Measurements from ENCODE around the gene INSC.

Gene INSC

DNA sequence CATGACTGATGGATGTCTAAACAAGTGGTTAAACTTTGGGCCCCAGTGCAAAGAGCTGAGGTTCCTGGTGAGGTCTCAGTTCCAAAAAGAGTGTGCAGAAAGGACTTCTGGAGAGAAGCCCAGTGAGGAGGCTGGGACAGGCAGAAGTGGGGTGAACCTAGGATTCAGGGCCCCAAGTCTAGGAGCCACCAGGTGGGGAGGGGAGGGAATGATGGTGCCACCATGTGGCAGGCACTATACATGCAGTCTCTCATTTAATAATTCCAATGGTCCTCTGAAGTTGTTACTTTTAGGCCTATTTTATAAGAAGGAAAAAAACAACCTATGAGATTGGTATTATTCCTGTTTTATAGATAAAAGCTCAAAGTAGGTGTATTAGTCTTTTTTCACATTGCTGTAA is 102.0 kb downstream of the INSC start:
- CTCF ChIA-PET: interaction anchor here (0.7 to 2.7 kb wide), 10 partner anchors 9 to 309 kb away, joined by 3 to 9 read pairs (median 3); no protein-coding TSS in a partner anchor

DNA sequence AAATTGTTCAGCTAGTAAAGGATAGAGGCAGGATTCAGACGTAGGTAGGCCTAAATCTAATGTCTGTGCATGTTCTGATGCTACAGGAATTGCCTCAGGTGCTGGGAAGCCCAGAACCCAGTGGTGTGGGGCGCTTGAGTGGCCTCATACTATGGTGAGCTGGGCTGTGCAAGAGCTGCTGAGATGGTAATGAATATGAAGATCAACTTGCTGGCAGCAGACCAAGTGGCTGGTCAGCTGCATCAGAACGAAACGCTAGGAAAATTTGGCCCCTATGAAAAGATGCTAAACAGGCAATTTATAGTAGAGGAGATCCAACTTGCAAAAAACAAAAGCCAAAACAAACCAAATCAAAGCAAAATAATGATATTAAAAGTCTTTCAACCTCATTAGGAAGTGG is 102.7 kb downstream of the INSC start:
- no peak overlapping the region for H3K4me3 ChIP-seq (ENCODE audit: low read depth, low read length)
- CTCF ChIA-PET: interaction anchor here (0.7 to 2.7 kb wide), 9 partner anchors 8 to 309 kb away, joined by 3 to 9 read pairs (median 3); no protein-coding TSS in a partner anchor
- POLR2A ChIA-PET: no interaction called here

More for the DNA sequence above, 102.0 kb downstream of the INSC start:
- Histone ChIP-seq H3K4me3 (ENCODE audit: low read depth, low read length) (no peak overlapping the region), H3K4me1 (ENCODE audit: control insufficient read depth, insufficient read depth, low read length) (no peaks in the 10 kb centered on the region), H3K36me3 (ENCODE audit: control insufficient read depth in 2 of 2, insufficient read depth in 1 of 2, low read length in 2 of 2) (no peaks in the 10 kb centered on the region), H3K27ac (ENCODE audit: extremely low read depth, low read depth, low read length) (no peak overlapping the region), H3K9me3 (ENCODE audit: control insufficient read depth, insufficient read depth, low read depth, low read length) (no peaks in the 10 kb centered on the region)
- TF ChIP-seq, protein P1, sequence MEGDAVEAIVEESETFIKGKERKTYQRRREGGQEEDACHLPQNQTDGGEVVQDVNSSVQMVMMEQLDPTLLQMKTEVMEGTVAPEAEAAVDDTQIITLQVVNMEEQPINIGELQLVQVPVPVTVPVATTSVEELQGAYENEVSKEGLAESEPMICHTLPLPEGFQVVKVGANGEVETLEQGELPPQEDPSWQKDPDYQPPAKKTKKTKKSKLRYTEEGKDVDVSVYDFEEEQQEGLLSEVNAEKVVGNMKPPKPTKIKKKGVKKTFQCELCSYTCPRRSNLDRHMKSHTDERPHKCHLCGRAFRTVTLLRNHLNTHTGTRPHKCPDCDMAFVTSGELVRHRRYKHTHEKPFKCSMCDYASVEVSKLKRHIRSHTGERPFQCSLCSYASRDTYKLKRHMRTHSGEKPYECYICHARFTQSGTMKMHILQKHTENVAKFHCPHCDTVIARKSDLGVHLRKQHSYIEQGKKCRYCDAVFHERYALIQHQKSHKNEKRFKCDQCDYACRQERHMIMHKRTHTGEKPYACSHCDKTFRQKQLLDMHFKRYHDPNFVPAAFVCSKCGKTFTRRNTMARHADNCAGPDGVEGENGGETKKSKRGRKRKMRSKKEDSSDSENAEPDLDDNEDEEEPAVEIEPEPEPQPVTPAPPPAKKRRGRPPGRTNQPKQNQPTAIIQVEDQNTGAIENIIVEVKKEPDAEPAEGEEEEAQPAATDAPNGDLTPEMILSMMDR (tag by site-specific recombination; IDR thresholded peaks at IDR 0.05): 0 out of 2 replicates have a peak, but pooled peaks have one; percentile 11
- TF ChIP-seq ZNF654 (tag by site-specific recombination; IDR thresholded peaks at IDR 0.05; ENCODE audit: low read depth) (0 out of 2 replicates have a peak, but pooled peaks have one; percentile 12), ZNF585B (tag by site-specific recombination; IDR thresholded peaks at IDR 0.05) (no peak)
- POLR2A ChIA-PET: no interaction called here

DNA sequence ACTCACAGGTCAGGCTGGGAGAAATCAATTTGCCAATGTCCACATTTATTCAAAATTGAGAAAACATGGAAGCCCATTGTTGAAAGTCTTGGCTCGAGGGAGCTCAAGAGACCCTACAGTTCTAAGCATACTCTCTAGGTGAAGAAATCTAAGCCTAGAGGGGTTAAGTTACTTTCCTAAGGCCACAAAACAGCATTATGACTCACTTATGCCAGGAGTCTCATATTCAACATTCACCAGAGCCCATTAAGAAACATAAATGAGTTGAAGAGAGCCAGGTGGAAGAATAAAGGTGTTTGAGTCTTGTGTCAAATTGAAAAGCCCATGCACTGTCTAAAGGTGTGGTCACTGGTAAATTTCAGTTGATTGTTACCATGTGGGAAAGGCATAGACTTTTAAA is 108.1 kb downstream of the INSC start:
- H3K4me3 ChIP-seq (ENCODE audit: low read depth, low read length): no peak overlapping the region
- H3K27ac ChIP-seq (ENCODE audit: extremely low read depth, low read depth, low read length): no peak overlapping the region
- TF ChIP-seq ZNF24 (tag by site-specific recombination; IDR thresholded peaks at IDR 0.05): no peak
- H3K4me1 ChIP-seq (ENCODE audit: control insufficient read depth, insufficient read depth, low read length): no peaks in the 10 kb centered on the region
- ChIA-PET POLR2A (no interaction called here), CTCF (interaction anchor here (0.7 to 0.9 kb wide), 2 partner anchors 15 to 329 kb away, joined by 3 read pairs; no protein-coding TSS in a partner anchor)
- H3K9me3 ChIP-seq (ENCODE audit: control insufficient read depth, insufficient read depth, low read depth, low read length): no peaks in the 10 kb centered on the region
- H3K36me3 ChIP-seq (ENCODE audit: control insufficient read depth in 2 of 2, insufficient read depth in 1 of 2, low read length in 2 of 2): no peaks in the 10 kb centered on the region

More for the DNA sequence above, 102.7 kb downstream of the INSC start:
- Histone ChIP-seq H3K27ac (ENCODE audit: extremely low read depth, low read depth, low read length) (no peak overlapping the region), H3K4me1 (ENCODE audit: control insufficient read depth, insufficient read depth, low read length) (no peaks in the 10 kb centered on the region), H3K9me3 (ENCODE audit: control insufficient read depth, insufficient read depth, low read depth, low read length) (no peaks in the 10 kb centered on the region), H3K36me3 (ENCODE audit: control insufficient read depth in 2 of 2, insufficient read depth in 1 of 2, low read length in 2 of 2) (no peaks in the 10 kb centered on the region)
- TF ChIP-seq GLI4 (tag by site-specific recombination; IDR thresholded peaks at IDR 0.05) (no peak), FEZF1 (tag by site-specific recombination; IDR thresholded peaks at IDR 0.05) (no peak), ZFP69B (tag by site-specific recombination; IDR thresholded peaks at IDR 0.05) (no peak), ZBTB1 (tag by site-specific recombination; IDR thresholded peaks at IDR 0.05) (no peak), ZFP37 (tag by site-specific recombination; IDR thresholded peaks at IDR 0.05) (no peak), ZNF133 (tag by site-specific recombination; IDR thresholded peaks at IDR 0.05) (no peak)

DNA sequence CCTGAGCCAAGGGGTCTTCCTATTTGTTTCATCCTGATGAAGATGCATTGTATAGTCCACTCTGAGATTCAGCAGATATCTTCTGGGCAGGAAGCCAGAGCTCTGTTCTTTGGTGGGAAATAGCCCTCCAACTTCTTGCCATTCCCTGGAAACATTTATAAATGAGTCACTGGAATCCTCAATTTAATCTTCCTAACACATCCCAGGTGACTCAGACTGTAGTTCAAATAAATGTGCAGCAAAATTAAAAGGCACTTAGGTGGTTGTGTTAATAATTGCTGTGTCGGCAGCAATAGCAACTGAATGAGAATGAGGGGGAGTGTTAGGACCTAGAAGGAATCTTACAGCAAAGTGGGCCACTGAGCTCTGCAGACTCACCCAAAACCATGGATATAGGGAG is 108.6 kb downstream of the INSC start:
- TF ChIP-seq KLF9 (tag by site-specific recombination; IDR thresholded peaks at IDR 0.05; ENCODE audit: low read depth) (no peak), ZNF223 (tag by site-specific recombination; IDR thresholded peaks at IDR 0.05) (no peak), GLIS2 (tag by site-specific recombination; IDR thresholded peaks at IDR 0.05) (no peak), ZNF624 (tag by site-specific recombination; IDR thresholded peaks at IDR 0.05) (no peak), ZSCAN16 (tag by site-specific recombination; IDR thresholded peaks at IDR 0.05) (no peak), MZF1 (tag by site-specific recombination; IDR thresholded peaks at IDR 0.05; ENCODE audit: borderline replicate concordance) (no peak), PRDM4 (tag by site-specific recombination; IDR thresholded peaks at IDR 0.05) (no peak), ZNF37A (tag by site-specific recombination; IDR thresholded peaks at IDR 0.05) (no peak), ZFP3 (tag by site-specific recombination; IDR thresholded peaks at IDR 0.05; ENCODE audit: low read depth) (no peak), ZNF645 (tag by site-specific recombination; IDR thresholded peaks at IDR 0.05) (no peak), HOXA7 (CRISPR knock-in tag; IDR thresholded peaks at IDR 0.05; ENCODE audit: borderline replicate concordance) (no peak), ZNF416 (tag by site-specific recombination; IDR thresholded peaks at IDR 0.05) (no peak), ZNF350 (tag by site-specific recombination; IDR thresholded peaks at IDR 0.05) (no peak)
- no peaks in the 10 kb centered on the region for H3K9me3 ChIP-seq (ENCODE audit: control insufficient read depth, insufficient read depth, low read depth, low read length)
- POLR2A ChIA-PET: no interaction called here
- H3K36me3 ChIP-seq (ENCODE audit: control insufficient read depth in 2 of 2, insufficient read depth in 1 of 2, low read length in 2 of 2): no peaks in the 10 kb centered on the region
- CTCF ChIA-PET: interaction anchor here (0.9 to 1.5 kb wide), 2 partner anchors 14 to 15 kb away, joined by 3 read pairs; no protein-coding TSS in a partner anchor
- no peak overlapping the region for H3K27ac ChIP-seq (ENCODE audit: extremely low read depth, low read depth, low read length)
- H3K4me1 ChIP-seq (ENCODE audit: control insufficient read depth, insufficient read depth, low read length): no peaks in the 10 kb centered on the region
- H3K4me3 ChIP-seq (ENCODE audit: low read depth, low read length): no peak overlapping the region

Measured in HEK293 (cell line).